Muscle layer of colon (tissue), 2 donors: ENCODE data around the gene CHID1.

Experiments used
- H3K27ac ChIP-seq: one replicate; pipeline ENCODE4 v1.7.0; 2013; ENCODE audit warnings: low read depth, mild to moderate bottlenecking, low read length, moderate library complexity
- H3K27me3 ChIP-seq, 2 donors: one replicate each; pipeline ENCODE4 v1.7.0; 2013; ENCODE audit warnings: low read length in 2 of 2, mild to moderate bottlenecking in 2 of 2; ENCODE audit not compliant: insufficient read depth in 2 of 2, control insufficient read depth in 1 of 2
- H3K36me3 ChIP-seq: one replicate; pipeline ENCODE4 v1.7.0; 2013; ENCODE audit warnings: mild to moderate bottlenecking, low read length; ENCODE audit not compliant: insufficient read depth
- H3K4me1 ChIP-seq: one replicate; pipeline ENCODE4 v1.7.0; 2013; ENCODE audit warnings: mild to moderate bottlenecking, low read length; ENCODE audit not compliant: insufficient read depth
- H3K4me3 ChIP-seq, 2 donors: one replicate each; pipeline ENCODE4 v1.7.0; 2013; ENCODE audit warnings: low read length in 2 of 2, low read depth in 1 of 2, mild to moderate bottlenecking in 1 of 2, moderate library complexity in 1 of 2
- H3K9ac ChIP-seq: one replicate; pipeline ENCODE4 v1.7.0; 2013; ENCODE audit warnings: low read length
- H3K9me3 ChIP-seq: one replicate; pipeline ENCODE4 v1.7.0; 2013; ENCODE audit warnings: mild to moderate bottlenecking, low read length
- donor health status: abdominal sarcoma.
- donor health status: Adenocarcinoma of cecum.

The CHID1 gene

DNA sequence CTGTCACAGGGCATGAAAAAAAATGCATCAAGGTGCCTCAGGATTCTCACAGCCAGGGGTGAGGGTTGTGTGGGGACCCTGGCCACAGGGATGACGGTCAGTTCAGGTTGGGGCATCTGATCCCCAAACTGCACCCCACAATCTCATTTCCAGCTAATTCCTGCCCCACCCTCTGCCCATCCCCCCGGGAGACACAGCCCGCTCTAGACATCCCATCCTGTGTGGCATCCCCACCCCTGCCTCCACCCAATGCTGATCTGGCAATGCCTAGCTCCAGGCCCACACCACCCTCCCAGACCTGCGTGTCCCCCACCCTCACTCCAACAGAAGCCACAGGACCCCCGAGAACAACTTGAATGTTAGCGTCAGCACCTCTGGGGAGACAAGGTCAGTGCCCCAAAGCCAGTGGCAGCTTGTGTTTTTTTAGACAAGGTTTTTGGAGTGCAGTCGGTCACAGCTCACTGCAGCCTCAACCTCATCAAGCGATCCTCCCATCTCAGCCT lies 42.7 kb downstream of the CHID1 start:
- H3K9me3 ChIP-seq: no peaks in the 10 kb centered on the region
- no peaks in the 10 kb centered on the region for H3K27me3 ChIP-seq
- no peak overlapping the region for H3K4me3 ChIP-seq
- no peak overlapping the region for H3K27ac ChIP-seq
- no peak overlapping the region for H3K9ac ChIP-seq
- no peaks in the 10 kb centered on the region for H3K4me1 ChIP-seq
- peaks cover 11% of the 10 kb centered on the region for H3K36me3 ChIP-seq

DNA sequence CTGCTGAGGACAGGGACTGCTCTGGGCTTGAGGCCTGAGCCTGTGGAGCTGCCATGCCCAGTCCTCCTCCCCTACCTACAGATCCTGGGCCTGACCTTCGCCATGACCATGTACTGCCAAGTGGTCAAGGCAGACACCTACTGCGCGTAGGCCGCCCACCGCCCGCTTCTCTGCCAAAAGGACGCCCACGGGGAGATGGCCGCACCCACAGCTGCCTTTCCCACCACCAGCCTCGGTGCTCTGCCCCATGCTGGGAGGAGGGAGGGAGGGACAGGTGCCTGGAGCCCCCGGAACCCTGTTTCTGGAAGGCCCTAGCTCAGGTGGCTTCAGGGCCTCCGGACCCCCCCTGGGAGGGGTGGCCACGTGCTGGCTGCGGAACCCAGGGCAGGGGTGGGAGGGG lies 44.1 kb downstream of the CHID1 start:
- peaks cover 11% of the 10 kb centered on the region for H3K36me3 ChIP-seq

DNA sequence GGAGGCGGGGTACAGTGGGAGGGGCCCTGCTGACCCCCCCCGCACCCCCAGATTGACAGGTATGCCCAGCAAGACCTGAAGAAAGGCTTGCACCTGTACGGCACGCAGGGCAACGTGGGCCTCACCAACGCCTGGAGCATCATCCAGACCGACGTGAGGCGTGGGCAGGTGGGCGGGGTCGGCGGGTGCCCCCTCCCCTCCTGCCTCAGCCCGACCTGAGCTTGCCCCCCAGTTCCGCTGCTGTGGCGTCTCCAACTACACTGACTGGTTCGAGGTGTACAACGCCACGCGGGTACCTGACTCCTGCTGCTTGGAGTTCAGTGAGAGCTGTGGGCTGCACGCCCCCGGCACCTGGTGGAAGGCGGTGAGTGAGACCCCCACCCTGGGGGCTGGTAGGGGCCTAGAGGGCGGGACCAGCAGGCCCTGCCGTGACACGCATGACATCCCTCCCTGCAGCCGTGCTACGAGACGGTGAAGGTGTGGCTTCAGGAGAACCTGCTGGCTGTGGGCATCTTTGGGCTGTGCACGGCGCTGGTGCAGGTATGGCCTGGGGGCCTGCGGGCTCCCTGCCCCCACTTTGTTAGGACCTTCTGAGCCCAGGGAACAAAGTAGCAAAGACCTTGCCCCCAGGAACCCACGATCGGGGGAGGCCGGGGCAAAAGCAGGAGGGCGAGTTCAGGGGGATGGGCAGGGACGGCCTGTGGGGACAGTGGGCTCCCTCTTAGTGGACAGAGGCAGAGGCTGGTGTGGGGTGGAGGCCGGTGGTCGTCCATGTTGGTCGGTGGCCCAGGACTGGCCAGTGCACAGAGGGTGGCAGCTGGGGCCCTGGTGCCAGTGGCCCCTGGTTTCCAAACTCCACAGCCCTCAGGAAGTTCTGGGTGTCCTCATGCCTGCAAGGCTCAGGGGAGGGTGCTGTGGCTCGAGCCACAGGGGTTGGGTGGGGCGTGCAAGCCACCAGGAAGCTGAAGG lies 44.9 kb downstream of the CHID1 start:
- H3K9me3 ChIP-seq: no peaks in the 10 kb centered on the region
- H3K27ac ChIP-seq: no peak overlapping the region
- peaks cover 2% of the 10 kb centered on the region for H3K4me1 ChIP-seq
- no peak overlapping the region for H3K4me3 ChIP-seq
- no peak overlapping the region for H3K9ac ChIP-seq
- peaks cover 0 to 4% of the 10 kb centered on the region in 2 donors for H3K27me3 ChIP-seq
- peaks cover 11% of the 10 kb centered on the region for H3K36me3 ChIP-seq

More for the DNA sequence above, 44.1 kb downstream of the CHID1 start:
- Histone ChIP-seq H3K9ac (no peak overlapping the region), H3K27ac (no peak overlapping the region), H3K9me3 (no peaks in the 10 kb centered on the region), H3K4me1 (no peaks in the 10 kb centered on the region), H3K27me3 (peaks cover 0 to 4% of the 10 kb centered on the region in 2 donors), H3K4me3 (no peak overlapping the region)

DNA sequence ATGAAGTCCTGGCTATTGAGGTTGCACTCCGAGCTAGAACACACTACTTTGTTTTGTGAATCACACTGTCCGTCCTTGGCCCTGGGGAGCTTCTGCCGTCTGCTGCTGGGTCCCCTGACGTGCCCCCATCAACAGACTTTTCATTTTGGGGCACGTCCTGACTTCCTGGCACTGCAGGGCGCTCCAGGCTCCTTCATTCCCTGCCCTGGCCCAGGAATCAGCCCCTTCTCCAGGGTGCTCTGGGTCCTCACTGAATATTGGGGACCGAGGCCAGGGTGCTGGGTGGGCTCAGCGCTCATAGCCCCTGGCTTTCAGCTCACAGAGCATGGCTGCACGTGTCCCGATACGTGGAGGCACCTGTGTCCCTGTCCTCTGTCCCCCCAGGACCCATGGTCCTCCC lies 45.7 kb downstream of the CHID1 start:
- Histone ChIP-seq H3K27ac (no peak overlapping the region), H3K4me1 (peaks cover 10% of the 10 kb centered on the region), H3K27me3 (peaks cover 0 to 4% of the 10 kb centered on the region in 2 donors), H3K9ac (no peak overlapping the region), H3K4me3 (no peak overlapping the region), H3K9me3 (no peaks in the 10 kb centered on the region), H3K36me3 (peaks cover 11% of the 10 kb centered on the region)

DNA sequence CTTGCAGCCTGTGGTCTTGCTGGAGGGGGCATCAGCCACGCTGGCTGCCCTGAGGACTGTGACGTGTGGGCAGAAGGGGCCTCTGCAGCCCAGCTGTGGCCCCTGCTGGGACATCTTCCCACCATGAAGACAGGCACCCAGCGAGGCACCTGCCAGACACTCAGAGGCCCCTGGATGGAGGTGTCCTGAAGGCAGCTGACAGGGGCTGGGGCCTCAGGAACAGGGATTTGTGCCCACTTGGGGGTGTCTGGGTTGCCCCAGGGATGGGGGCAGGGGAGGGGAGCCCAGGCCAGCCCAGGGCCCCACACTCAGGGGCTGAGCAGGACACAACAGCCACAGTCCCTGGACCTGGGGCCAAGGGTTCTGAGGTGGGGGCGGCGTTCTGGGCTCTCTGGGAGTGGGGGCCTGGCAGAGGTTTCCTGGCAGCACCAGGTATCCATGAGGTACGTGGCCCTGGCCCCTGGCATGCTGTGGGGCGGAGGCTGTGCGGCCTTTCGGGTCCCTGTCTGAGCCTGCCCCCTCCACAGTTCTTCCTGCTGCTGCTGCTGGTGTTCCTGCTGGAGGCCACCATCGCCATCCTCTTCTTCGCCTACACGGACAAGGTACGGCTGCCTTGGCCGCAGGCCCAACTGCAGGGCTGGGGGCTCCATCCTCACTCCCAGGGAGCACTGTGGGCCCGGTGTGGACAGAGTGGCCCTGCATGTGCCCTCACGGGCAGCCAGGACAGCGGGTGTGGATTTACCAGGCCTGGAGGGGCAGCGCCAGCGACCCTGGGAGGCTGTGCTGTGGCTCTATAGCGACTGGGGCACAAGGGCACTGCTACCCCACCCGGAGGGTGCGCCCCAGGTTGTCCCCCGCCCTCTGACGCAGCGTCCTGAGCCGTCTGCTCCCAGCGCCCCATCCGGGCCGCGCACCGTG lies 46.4 kb downstream of the CHID1 start:
- H3K27ac ChIP-seq: no peak overlapping the region

DNA sequence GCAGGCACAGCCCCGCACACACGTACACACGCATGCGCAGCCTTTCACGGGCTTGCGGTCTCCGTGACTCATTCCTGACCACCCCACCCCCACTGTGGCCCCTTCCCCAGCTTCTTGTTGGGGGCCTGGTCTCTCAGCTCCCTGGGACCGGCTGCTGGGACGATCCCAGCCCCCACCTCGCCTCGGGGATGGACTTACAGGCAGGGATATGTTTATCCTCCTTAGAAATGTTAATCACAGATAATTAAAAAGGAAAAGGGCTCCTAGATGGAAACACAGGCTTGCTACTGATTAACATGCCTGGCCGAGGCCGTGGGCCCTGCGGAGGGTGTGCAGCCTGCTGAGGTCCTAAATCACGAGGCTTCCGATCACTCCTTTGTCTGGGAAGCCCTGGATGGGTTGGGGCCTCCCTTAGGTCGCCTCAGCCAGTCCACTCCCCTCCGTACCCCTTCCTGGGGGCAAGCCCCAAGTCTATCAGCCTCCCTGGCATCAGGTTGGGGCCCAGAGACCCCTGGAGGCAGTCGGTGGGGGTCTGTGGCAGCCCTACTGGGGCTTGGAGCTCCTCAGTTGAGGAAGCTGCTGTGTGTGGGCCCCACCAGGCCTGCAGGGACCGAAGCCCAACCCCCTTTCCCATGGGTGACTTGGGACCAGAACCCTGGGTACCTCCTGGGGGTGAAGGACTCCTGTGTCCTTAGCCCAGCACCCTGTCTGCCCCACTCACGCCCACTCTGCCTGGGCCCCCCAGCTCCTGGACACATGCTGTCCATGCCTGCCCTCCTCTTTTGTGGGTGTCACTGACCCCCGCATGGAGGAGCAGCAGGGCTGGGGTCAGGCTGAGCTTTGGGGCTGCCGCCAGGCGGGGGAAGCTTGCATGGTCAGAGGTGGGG lies 47.3 kb downstream of the CHID1 start:
- H3K4me1 ChIP-seq: peaks cover 19% of the 10 kb centered on the region
- H3K4me3 ChIP-seq: no peak overlapping the region
- H3K36me3 ChIP-seq: peaks cover 6% of the 10 kb centered on the region

More for the DNA sequence above, 46.4 kb downstream of the CHID1 start:
- Histone ChIP-seq H3K9ac (no peak overlapping the region), H3K36me3 (peaks cover 11% of the 10 kb centered on the region), H3K4me3 (no peak overlapping the region), H3K4me1 (peaks cover 17% of the 10 kb centered on the region), H3K27me3 (peaks cover 0 to 4% of the 10 kb centered on the region in 2 donors), H3K9me3 (no peaks in the 10 kb centered on the region)

DNA sequence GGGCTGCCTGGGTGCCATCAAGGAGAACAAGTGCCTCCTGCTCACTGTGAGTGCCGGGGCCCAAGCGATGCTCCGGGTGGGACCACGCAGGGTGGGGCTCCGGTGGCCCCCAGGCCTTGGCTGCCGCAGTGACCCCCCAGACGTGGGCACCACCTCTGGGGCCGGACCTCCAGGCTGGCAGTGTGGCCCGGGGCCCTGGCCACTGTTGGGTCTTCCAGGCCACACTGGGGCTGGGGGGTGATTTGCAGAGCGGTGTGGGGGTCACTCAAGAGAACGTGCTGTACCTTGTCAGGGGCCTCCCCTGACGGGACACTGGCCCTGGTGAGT lies 48.0 kb downstream of the CHID1 start:
- H3K27ac ChIP-seq: no peak overlapping the region
- H3K4me1 ChIP-seq: peaks cover 19% of the 10 kb centered on the region
- H3K4me3 ChIP-seq: no peak overlapping the region
- peaks cover 4% of the 10 kb centered on the region for H3K36me3 ChIP-seq
- no peak overlapping the region for H3K9ac ChIP-seq
- H3K9me3 ChIP-seq: no peaks in the 10 kb centered on the region
- H3K27me3 ChIP-seq: peaks cover 0 to 4% of the 10 kb centered on the region in 2 donors

More for the DNA sequence above, 47.3 kb downstream of the CHID1 start:
- H3K9me3 ChIP-seq: no peaks in the 10 kb centered on the region
- H3K9ac ChIP-seq: no peak overlapping the region
- peaks cover 0 to 4% of the 10 kb centered on the region in 2 donors for H3K27me3 ChIP-seq
- H3K27ac ChIP-seq: no peak overlapping the region

DNA sequence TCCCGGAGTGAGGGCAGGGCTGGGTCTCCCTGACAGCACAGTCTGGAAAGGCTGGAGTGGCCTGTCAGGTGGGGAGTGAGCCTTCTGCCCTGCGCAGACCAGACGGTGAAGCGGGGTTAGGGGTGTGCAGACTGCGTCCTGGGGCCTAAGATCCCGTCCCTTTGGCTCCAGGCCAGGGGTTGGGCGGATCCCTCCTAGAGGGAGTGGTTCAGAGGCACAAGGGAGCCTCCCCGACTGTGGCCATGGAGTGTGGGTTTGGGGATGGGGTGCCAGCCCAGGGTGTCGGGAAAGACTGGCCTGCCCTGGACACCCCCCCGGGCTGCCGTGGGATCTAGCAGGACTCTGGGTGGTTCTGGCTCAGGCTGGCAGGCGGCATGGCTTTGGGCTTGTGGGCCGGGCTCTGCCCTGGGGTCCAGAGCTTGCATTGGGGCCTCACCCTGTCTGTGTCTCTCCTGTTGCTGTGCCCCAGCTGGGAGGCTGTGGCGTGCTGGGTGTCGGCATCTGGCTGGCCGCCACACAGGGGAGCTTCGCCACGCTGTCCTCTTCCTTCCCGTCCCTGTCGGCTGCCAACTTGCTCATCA lies 48.4 kb downstream of the CHID1 start:
- H3K36me3 ChIP-seq: peaks cover 4% of the 10 kb centered on the region

DNA sequence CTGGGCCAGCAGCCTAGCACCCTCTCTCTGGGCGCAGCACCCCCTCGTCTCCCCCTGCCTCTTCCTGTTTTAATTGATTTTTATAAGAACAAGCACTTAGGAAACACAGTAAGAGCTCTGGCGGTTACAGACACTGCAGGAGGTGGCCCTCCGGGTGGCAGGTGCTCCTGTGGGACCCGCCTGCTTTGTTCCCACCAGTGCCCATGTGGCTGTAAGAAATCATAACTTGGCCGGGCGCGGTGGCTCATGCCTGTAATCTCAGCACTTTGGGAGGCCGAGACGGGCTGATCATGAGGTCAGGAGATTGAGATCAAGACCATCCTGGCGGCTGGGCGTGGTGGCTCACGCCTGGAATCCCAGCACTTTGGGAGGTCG lies 49.5 kb downstream of the CHID1 start:
- Histone ChIP-seq H3K27ac (no peak overlapping the region), H3K9me3 (no peaks in the 10 kb centered on the region), H3K36me3 (peaks cover 4% of the 10 kb centered on the region), H3K4me1 (peaks cover 19% of the 10 kb centered on the region), H3K27me3 (peaks cover 0 to 4% of the 10 kb centered on the region in 2 donors), H3K9ac (no peak overlapping the region), H3K4me3 (no peak overlapping the region)

More for the DNA sequence above, 48.4 kb downstream of the CHID1 start:
- H3K27me3 ChIP-seq: peaks cover 0 to 4% of the 10 kb centered on the region in 2 donors
- H3K9ac ChIP-seq: no peak overlapping the region
- no peak overlapping the region for H3K4me3 ChIP-seq
- no peaks in the 10 kb centered on the region for H3K9me3 ChIP-seq
- peaks cover 19% of the 10 kb centered on the region for H3K4me1 ChIP-seq
- H3K27ac ChIP-seq: no peak overlapping the region

DNA sequence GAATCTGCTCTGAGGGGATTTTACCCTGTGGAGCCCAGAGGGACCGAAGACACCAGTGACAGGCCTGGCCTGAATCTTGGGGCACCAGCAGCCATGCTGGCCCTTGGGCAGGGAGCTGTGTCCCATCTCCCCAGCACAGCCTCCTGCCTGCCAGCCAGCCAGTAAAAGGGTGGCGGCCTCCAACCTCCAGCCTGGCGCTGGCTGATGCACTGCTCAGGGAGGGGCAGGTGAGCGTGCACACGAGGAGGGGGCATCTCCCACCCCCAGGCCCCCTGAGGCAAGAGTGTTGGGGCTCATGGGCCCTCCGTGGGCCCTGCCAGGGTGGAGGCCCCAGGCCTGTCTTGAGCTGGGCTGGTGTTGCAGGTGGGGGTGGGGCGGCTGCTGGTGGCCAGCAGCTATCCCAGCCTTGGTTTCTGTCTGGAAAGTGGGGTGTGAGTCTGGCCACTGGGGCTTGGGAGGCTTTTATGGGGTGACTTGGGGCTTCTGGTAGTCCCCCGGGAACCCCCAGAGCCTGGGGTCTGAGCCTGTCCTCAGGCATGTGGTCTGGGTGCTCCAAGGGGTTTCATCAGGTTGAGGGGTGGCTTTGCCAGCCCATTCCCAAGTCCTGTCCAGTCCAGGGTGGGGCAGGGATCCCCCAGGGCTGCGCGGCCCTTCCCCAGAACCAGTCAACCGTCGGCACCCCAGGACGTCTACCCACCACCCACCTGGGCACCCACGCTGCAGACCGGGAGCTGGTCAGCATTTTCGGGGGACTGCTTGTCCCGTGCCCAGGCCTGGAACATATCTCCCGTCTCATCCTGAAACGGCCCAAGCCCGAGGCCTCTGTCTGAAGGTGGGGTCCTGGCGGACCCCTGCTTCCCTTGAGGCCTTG lies 50.1 kb downstream of the CHID1 start:
- H3K9me3 ChIP-seq: no peaks in the 10 kb centered on the region
- H3K36me3 ChIP-seq: peaks cover 4% of the 10 kb centered on the region
- peaks cover 19% of the 10 kb centered on the region for H3K4me1 ChIP-seq
- peaks cover 0 to 4% of the 10 kb centered on the region in 2 donors for H3K27me3 ChIP-seq
- peak overlapping the region; percentile 90 for H3K27ac ChIP-seq
- H3K4me3 ChIP-seq: peak overlapping the region; percentile 29 to 53
- H3K9ac ChIP-seq: no peak overlapping the region
